ENCODE measurements around the gene STPG1.

Gene STPG1

GRCh38 chr1:24386241-24386640 lies 27.3 kb downstream of the STPG1 start:
- TF ChIP-seq, protein P1, sequence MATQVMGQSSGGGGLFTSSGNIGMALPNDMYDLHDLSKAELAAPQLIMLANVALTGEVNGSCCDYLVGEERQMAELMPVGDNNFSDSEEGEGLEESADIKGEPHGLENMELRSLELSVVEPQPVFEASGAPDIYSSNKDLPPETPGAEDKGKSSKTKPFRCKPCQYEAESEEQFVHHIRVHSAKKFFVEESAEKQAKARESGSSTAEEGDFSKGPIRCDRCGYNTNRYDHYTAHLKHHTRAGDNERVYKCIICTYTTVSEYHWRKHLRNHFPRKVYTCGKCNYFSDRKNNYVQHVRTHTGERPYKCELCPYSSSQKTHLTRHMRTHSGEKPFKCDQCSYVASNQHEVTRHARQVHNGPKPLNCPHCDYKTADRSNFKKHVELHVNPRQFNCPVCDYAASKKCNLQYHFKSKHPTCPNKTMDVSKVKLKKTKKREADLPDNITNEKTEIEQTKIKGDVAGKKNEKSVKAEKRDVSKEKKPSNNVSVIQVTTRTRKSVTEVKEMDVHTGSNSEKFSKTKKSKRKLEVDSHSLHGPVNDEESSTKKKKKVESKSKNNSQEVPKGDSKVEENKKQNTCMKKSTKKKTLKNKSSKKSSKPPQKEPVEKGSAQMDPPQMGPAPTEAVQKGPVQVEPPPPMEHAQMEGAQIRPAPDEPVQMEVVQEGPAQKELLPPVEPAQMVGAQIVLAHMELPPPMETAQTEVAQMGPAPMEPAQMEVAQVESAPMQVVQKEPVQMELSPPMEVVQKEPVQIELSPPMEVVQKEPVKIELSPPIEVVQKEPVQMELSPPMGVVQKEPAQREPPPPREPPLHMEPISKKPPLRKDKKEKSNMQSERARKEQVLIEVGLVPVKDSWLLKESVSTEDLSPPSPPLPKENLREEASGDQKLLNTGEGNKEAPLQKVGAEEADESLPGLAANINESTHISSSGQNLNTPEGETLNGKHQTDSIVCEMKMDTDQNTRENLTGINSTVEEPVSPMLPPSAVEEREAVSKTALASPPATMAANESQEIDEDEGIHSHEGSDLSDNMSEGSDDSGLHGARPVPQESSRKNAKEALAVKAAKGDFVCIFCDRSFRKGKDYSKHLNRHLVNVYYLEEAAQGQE (IDR thresholded peaks at IDR 0.05; ENCODE audit: insufficient read depth in 1 of 2, low read depth in 2 of 2, low read length in 2 of 2), result peak in 1 of 2 experiments; percentile 62; a peak in 1 of 4 replicates
- no peak for TF ChIP-seq POLR2AphosphoS5 (IDR thresholded peaks at IDR 0.05; ENCODE audit: low read depth, low read length)

- TF ChIP-seq, protein P1 (IDR thresholded peaks at IDR 0.05; ENCODE audit: insufficient read depth in 1 of 2, low read depth in 2 of 2, low read length in 2 of 2), result no peak
Measured at GRCh38 chr1:24385160-24385940, 28.2 kb downstream of the STPG1 start.

GRCh38 chr1:24384251-24385090 lies 29.1 kb downstream of the STPG1 start:
- TF ChIP-seq TAF1 (IDR thresholded peaks at IDR 0.05; ENCODE audit: borderline replicate concordance, insufficient read depth, low read length) (no peak), FOXP2 (optimal IDR thresholded peaks at IDR 0.05; ENCODE audit: borderline replicate concordance, extremely low read depth, extremely low read length, insufficient read depth) (no peak), SIN3A (IDR thresholded peaks at IDR 0.05; ENCODE audit: borderline replicate concordance, insufficient read depth, low read length) (no peak), POLR2AphosphoS5 (IDR thresholded peaks at IDR 0.05; ENCODE audit: low read depth, low read length) (no peak)
- TF ChIP-seq, protein P1 (IDR thresholded peaks at IDR 0.05; ENCODE audit: insufficient read depth in 1 of 2, low read depth in 2 of 2, low read length in 2 of 2), result no peak

GRCh38 chr1:24383381-24383940 lies 30.1 kb downstream of the STPG1 start:
- TF ChIP-seq TAF1 (IDR thresholded peaks at IDR 0.05; ENCODE audit: borderline replicate concordance, insufficient read depth, low read length), result no peak
- TF ChIP-seq POLR2AphosphoS5 (IDR thresholded peaks at IDR 0.05; ENCODE audit: low read depth, low read length), result no peak
- TF ChIP-seq SIN3A (IDR thresholded peaks at IDR 0.05; ENCODE audit: borderline replicate concordance, insufficient read depth, low read length), result no peak

GRCh38 chr1:24382165-24382577 lies 31.4 kb downstream of the STPG1 start:
- TF ChIP-seq SIN3A (IDR thresholded peaks at IDR 0.05; ENCODE audit: borderline replicate concordance, insufficient read depth, low read length) (no peak), TAF1 (IDR thresholded peaks at IDR 0.05; ENCODE audit: borderline replicate concordance, insufficient read depth, low read length) (no peak), POLR2AphosphoS5 (IDR thresholded peaks at IDR 0.05; ENCODE audit: low read depth, low read length) (no peak)
- TF ChIP-seq, protein P1 (IDR thresholded peaks at IDR 0.05; ENCODE audit: insufficient read depth in 1 of 2, low read depth in 2 of 2, low read length in 2 of 2), result no peak
